HEK293 (cell line): ENCODE measurements around the gene UBE2M.

Experiments used
- FEZF1 ChIP-seq: fragments of 450-650 bp; formaldehyde crosslinking; IDR thresholded peaks from 2 replicates; pipeline ENCODE4 v1.5.1; 2016; ENCODE audit warnings: missing biosample characterization, missing genetic modification characterization
- HOXD13 ChIP-seq: sonication (generic); formaldehyde crosslinking; IDR thresholded peaks from 2 replicates; pipeline ENCODE4 v1.8.0; 2022; ENCODE audit warnings: missing genetic modification reagents, borderline replicate concordance
- KLF1 ChIP-seq: fragments of 450-650 bp; formaldehyde crosslinking; IDR thresholded peaks from 2 replicates; pipeline ENCODE4 v1.5.1; 2016; ENCODE audit warnings: missing biosample characterization, missing genetic modification characterization
- KLF9 ChIP-seq: fragments of 450-650 bp; formaldehyde crosslinking; IDR thresholded peaks from 2 replicates; pipeline ENCODE4 v1.5.1; 2016; ENCODE audit warnings: missing biosample characterization, missing genetic modification characterization, low read depth
- PRDM2 ChIP-seq: fragments of 450-650 bp; formaldehyde crosslinking; IDR thresholded peaks from 2 replicates; pipeline ENCODE4 v1.5.1; 2016; ENCODE audit warnings: missing biosample characterization, missing genetic modification characterization, borderline replicate concordance
- ZBTB20 ChIP-seq: fragments of 450-650 bp; formaldehyde crosslinking; IDR thresholded peaks from 2 replicates; pipeline ENCODE4 v1.5.1; 2016; ENCODE audit warnings: missing biosample characterization, missing genetic modification characterization
- ZBTB48 ChIP-seq: fragments of 450-650 bp; formaldehyde crosslinking; IDR thresholded peaks from 2 replicates; pipeline ENCODE4 v1.5.1; 2016; ENCODE audit warnings: missing biosample characterization, missing genetic modification characterization
- ZEB2 ChIP-seq: fragments of 450-650 bp; formaldehyde crosslinking; IDR thresholded peaks from 2 replicates; pipeline ENCODE4 v1.5.1; 2016; ENCODE audit warnings: missing biosample characterization, missing genetic modification characterization
- ZNF169 ChIP-seq: fragments of 450-650 bp; formaldehyde crosslinking; IDR thresholded peaks from 2 replicates; pipeline ENCODE4 v1.5.1; 2016; ENCODE audit warnings: missing biosample characterization, missing genetic modification characterization
- ZNF214 ChIP-seq: fragments of 450-650 bp; formaldehyde crosslinking; IDR thresholded peaks from 2 replicates; pipeline ENCODE4 v1.5.1; 2017; ENCODE audit warnings: missing biosample characterization, mild to moderate bottlenecking, missing genetic modification characterization, borderline replicate concordance
- ZNF266 ChIP-seq: fragments of 450-650 bp; formaldehyde crosslinking; IDR thresholded peaks from 2 replicates; pipeline ENCODE4 v1.5.1; 2016; ENCODE audit warnings: missing biosample characterization, missing genetic modification characterization, low read depth
- ZNF354C ChIP-seq: fragments of 450-650 bp; formaldehyde crosslinking; IDR thresholded peaks from 2 replicates; pipeline ENCODE4 v1.5.1; 2016; ENCODE audit warnings: missing biosample characterization, missing genetic modification characterization, low read depth, borderline replicate concordance
- ZNF362 ChIP-seq: fragments of 450-650 bp; formaldehyde crosslinking; IDR thresholded peaks from 2 replicates; pipeline ENCODE4 v1.5.1; 2016; ENCODE audit warnings: missing biosample characterization, missing genetic modification characterization
- ZNF473 ChIP-seq: fragments of 450-650 bp; formaldehyde crosslinking; IDR thresholded peaks from 2 replicates; pipeline ENCODE4 v1.5.1; 2017; ENCODE audit warnings: missing biosample characterization, missing genetic modification characterization
- ZNF530 ChIP-seq: fragments of 450-650 bp; formaldehyde crosslinking; IDR thresholded peaks from 2 replicates; pipeline ENCODE4 v1.5.1; 2016; ENCODE audit warnings: low read depth, missing biosample characterization, missing genetic modification characterization
- ZNF555 ChIP-seq: fragments of 450-650 bp; formaldehyde crosslinking; conservative IDR thresholded peaks from 2 replicates; pipeline ENCODE4 v1.5.1; 2017; ENCODE audit warnings: missing biosample characterization, mild to moderate bottlenecking, missing genetic modification characterization, inconsistent platforms
- ZNF561 ChIP-seq: fragments of 450-650 bp; IDR thresholded peaks from 2 replicates; pipeline ENCODE4 v1.5.1; 2018; ENCODE audit warnings: missing biosample characterization, missing genetic modification characterization, borderline replicate concordance
- ZNF600 ChIP-seq: fragments of 450-650 bp; formaldehyde crosslinking; IDR thresholded peaks from 2 replicates; pipeline ENCODE4 v1.5.1; 2016; ENCODE audit warnings: missing biosample characterization, missing genetic modification characterization
- ZNF645 ChIP-seq: fragments of 450-650 bp; formaldehyde crosslinking; IDR thresholded peaks from 2 replicates; pipeline ENCODE4; 2016; ENCODE audit warnings: missing biosample characterization, missing genetic modification characterization
- ZNF658 ChIP-seq: fragments of 450-650 bp; formaldehyde crosslinking; IDR thresholded peaks from 2 replicates; pipeline ENCODE4; 2016; ENCODE audit warnings: missing biosample characterization, missing genetic modification characterization
- ZNF670 ChIP-seq: fragments of 450-650 bp; formaldehyde crosslinking; IDR thresholded peaks from 2 replicates; pipeline ENCODE4 v1.5.1; 2016; ENCODE audit warnings: missing biosample characterization, missing genetic modification characterization, low read depth
- ZNF76 ChIP-seq: fragments of 450-650 bp; formaldehyde crosslinking; IDR thresholded peaks from 2 replicates; pipeline ENCODE4; 2016; ENCODE audit warnings: low read depth, missing biosample characterization, missing genetic modification characterization, borderline replicate concordance
- ZNF791 ChIP-seq: fragments of 450-650 bp; formaldehyde crosslinking; IDR thresholded peaks from 2 replicates; pipeline ENCODE4 v1.5.1; 2016; ENCODE audit warnings: missing biosample characterization, missing genetic modification characterization
- ZXDB ChIP-seq: fragments of 450-650 bp; formaldehyde crosslinking; IDR thresholded peaks from 2 replicates; pipeline ENCODE4 v1.5.1; 2016; ENCODE audit warnings: missing biosample characterization, missing genetic modification characterization
- TF ChIP-seq, protein P1 (sequence below): fragments of 450-650 bp; formaldehyde crosslinking; IDR thresholded peaks from 2 replicates; pipeline ENCODE4 v1.5.1; 2016; ENCODE audit warnings: missing biosample characterization, missing genetic modification characterization
- TF ChIP-seq, protein P2 (sequence below): fragments of 450-650 bp; formaldehyde crosslinking; IDR thresholded peaks from 2 replicates; pipeline ENCODE4 v1.5.1; 2016; ENCODE audit warnings: missing biosample characterization, missing genetic modification characterization

UBE2M gene

GRCh38 chr19:58575183-58576041 is 17.0 kb upstream of the UBE2M start (continued):
- TF ChIP-seq ZNF561 (peak; percentile 70; the same call in 1 of the 2 replicates), KLF9 (tag by site-specific recombination) (peak; percentile 22), ZNF791 (no peak), KLF1 (tag by site-specific recombination) (peak; percentile 39; the same call in 1 of the 2 replicates), PRDM2 (tag by site-specific recombination) (no peak), ZNF76 (tag by site-specific recombination) (peak; percentile 91), ZNF362 (tag by site-specific recombination) (peak; percentile 99), ZNF473 (tag by site-specific recombination) (no peak), HOXD13 (CRISPR knock-in tag) (no peak), ZNF214 (tag by site-specific recombination) (no peak), ZXDB (tag by site-specific recombination) (peak; percentile 72), ZNF530 (tag by site-specific recombination) (no peak), ZBTB20 (peak; percentile 99), ZNF169 (tag by site-specific recombination) (no peak), ZNF600 (tag by site-specific recombination) (peak; percentile 64), ZEB2 (tag by site-specific recombination) (peak; percentile 57; the same call in 1 of the 2 replicates), ZNF658 (tag by site-specific recombination) (no peak), ZNF354C (tag by site-specific recombination) (no peak), FEZF1 (tag by site-specific recombination) (no peak), ZNF555 (tag by site-specific recombination) (no peak), ZBTB48 (tag by site-specific recombination) (peak; percentile 73), ZNF645 (tag by site-specific recombination) (no peak), ZNF266 (tag by site-specific recombination) (no peak), ZNF670 (no peak)
- TF ChIP-seq, protein P1, sequence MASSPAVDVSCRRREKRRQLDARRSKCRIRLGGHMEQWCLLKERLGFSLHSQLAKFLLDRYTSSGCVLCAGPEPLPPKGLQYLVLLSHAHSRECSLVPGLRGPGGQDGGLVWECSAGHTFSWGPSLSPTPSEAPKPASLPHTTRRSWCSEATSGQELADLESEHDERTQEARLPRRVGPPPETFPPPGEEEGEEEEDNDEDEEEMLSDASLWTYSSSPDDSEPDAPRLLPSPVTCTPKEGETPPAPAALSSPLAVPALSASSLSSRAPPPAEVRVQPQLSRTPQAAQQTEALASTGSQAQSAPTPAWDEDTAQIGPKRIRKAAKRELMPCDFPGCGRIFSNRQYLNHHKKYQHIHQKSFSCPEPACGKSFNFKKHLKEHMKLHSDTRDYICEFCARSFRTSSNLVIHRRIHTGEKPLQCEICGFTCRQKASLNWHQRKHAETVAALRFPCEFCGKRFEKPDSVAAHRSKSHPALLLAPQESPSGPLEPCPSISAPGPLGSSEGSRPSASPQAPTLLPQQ (tag by site-specific recombination), result peak; percentile 67
- TF ChIP-seq, protein P2, sequence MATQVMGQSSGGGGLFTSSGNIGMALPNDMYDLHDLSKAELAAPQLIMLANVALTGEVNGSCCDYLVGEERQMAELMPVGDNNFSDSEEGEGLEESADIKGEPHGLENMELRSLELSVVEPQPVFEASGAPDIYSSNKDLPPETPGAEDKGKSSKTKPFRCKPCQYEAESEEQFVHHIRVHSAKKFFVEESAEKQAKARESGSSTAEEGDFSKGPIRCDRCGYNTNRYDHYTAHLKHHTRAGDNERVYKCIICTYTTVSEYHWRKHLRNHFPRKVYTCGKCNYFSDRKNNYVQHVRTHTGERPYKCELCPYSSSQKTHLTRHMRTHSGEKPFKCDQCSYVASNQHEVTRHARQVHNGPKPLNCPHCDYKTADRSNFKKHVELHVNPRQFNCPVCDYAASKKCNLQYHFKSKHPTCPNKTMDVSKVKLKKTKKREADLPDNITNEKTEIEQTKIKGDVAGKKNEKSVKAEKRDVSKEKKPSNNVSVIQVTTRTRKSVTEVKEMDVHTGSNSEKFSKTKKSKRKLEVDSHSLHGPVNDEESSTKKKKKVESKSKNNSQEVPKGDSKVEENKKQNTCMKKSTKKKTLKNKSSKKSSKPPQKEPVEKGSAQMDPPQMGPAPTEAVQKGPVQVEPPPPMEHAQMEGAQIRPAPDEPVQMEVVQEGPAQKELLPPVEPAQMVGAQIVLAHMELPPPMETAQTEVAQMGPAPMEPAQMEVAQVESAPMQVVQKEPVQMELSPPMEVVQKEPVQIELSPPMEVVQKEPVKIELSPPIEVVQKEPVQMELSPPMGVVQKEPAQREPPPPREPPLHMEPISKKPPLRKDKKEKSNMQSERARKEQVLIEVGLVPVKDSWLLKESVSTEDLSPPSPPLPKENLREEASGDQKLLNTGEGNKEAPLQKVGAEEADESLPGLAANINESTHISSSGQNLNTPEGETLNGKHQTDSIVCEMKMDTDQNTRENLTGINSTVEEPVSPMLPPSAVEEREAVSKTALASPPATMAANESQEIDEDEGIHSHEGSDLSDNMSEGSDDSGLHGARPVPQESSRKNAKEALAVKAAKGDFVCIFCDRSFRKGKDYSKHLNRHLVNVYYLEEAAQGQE (tag by site-specific recombination), result no peak
